H9 (cell line): Measurements from ENCODE around the gene AVL9. TPM values are rescaled to one million over a fixed set of nuclear protein-coding genes. Genes with fewer than 3 reads are reported as not detected.

Experiments
- DNase-seq: peaks from one replicate; pipeline ENCODE4 v3.0.0-alpha.2; 2017
- H2AFZ ChIP-seq: one replicate; pipeline ENCODE4 v1.6.1; 2013; ENCODE audit warnings: mild to moderate bottlenecking, low read length, control low read depth, moderate library complexity
- H2AK5ac ChIP-seq: 2 replicates; pipeline ENCODE4 v1.6.1; 2013; ENCODE audit warnings: low read length, control low read depth, mixed read lengths; ENCODE audit not compliant: insufficient read length
- H2BK120ac ChIP-seq: one replicate; pipeline ENCODE4 v1.6.1; 2013; ENCODE audit warnings: low read depth, mild to moderate bottlenecking, low read length, control low read depth, inconsistent platforms; ENCODE audit not compliant: poor library complexity, severe bottlenecking
- H2BK12ac ChIP-seq: 2 replicates; pipeline ENCODE4 v1.6.1; 2013; ENCODE audit warnings: low read length, control low read depth, mixed read lengths, low read depth; ENCODE audit not compliant: insufficient read length
- H2BK15ac ChIP-seq: 2 replicates; pipeline ENCODE4 v1.6.1; 2013; ENCODE audit warnings: low read depth, low read length, control low read depth
- H2BK20ac ChIP-seq: one replicate; pipeline ENCODE4 v1.6.1; 2013; ENCODE audit warnings: low read depth, mild to moderate bottlenecking, low read length, control low read depth, inconsistent platforms; ENCODE audit not compliant: poor library complexity, severe bottlenecking
- H2BK5ac ChIP-seq: 2 replicates; pipeline ENCODE4 v1.6.1; 2013; ENCODE audit warnings: low read length, control low read depth, mixed read lengths; ENCODE audit not compliant: insufficient read length
- H3K14ac ChIP-seq: 2 replicates; pipeline ENCODE4 v1.6.1; 2013; ENCODE audit warnings: low read length, control low read depth; ENCODE audit not compliant: insufficient read depth
- H3K18ac ChIP-seq: 2 replicates; pipeline ENCODE4 v1.6.1; 2013; ENCODE audit warnings: low read depth, mild to moderate bottlenecking, mixed read lengths, low read length, control low read depth; ENCODE audit not compliant: insufficient read length
- H3K23ac ChIP-seq: 2 replicates; pipeline ENCODE4 v1.6.1; 2013; ENCODE audit warnings: low read length, control low read depth, mixed read lengths, low read depth; ENCODE audit not compliant: insufficient read length
- H3K23me2 ChIP-seq: 2 replicates; pipeline ENCODE4 v1.6.1; 2013; ENCODE audit warnings: low read depth, mild to moderate bottlenecking, mixed read lengths, low read length, control low read depth; ENCODE audit not compliant: insufficient read length, poor library complexity, severe bottlenecking
- H3K27ac ChIP-seq: 2 replicates; pipeline ENCODE4 v1.5.1; 2013; ENCODE audit warnings: low read length, control low read depth, mixed read lengths, low read depth; ENCODE audit not compliant: insufficient read length
- H3K27me3 ChIP-seq: 2 replicates; pipeline ENCODE4 v1.6.1; 2013; ENCODE audit warnings: low read length, control low read depth, inconsistent platforms; ENCODE audit not compliant: insufficient read depth
- H3K4ac ChIP-seq: 2 replicates; pipeline ENCODE4 v1.6.1; 2013; ENCODE audit warnings: low read depth, mild to moderate bottlenecking, control low read depth, inconsistent platforms, low read length, moderate library complexity
- H3K4me1 ChIP-seq: 2 replicates; pipeline ENCODE4 v1.6.1; 2013; ENCODE audit warnings: low read length, control low read depth, inconsistent platforms; ENCODE audit not compliant: insufficient read depth
- H3K4me2 ChIP-seq: 2 replicates; pipeline ENCODE4 v1.6.1; 2013; ENCODE audit warnings: low read length, control low read depth, mixed read lengths; ENCODE audit not compliant: insufficient read length, insufficient read depth
- H3K56ac ChIP-seq: 2 replicates; pipeline ENCODE4 v1.6.1; 2013; ENCODE audit warnings: low read depth, mild to moderate bottlenecking, mixed read lengths, low read length, control low read depth; ENCODE audit not compliant: insufficient read length
- H3K79me1 ChIP-seq: 2 replicates; pipeline ENCODE4 v1.6.1; 2013; ENCODE audit warnings: low read depth, mild to moderate bottlenecking, moderate library complexity, low read length, control low read depth, inconsistent platforms; ENCODE audit not compliant: insufficient read depth, poor library complexity, severe bottlenecking
- H3K79me2 ChIP-seq: 2 replicates; pipeline ENCODE4 v1.6.1; 2013; ENCODE audit warnings: low read length, control low read depth, inconsistent platforms; ENCODE audit not compliant: insufficient read depth
- H3K9ac ChIP-seq: 2 replicates; pipeline ENCODE4 v1.6.1; 2013; ENCODE audit warnings: low read length, control low read depth, mixed read lengths; ENCODE audit not compliant: insufficient read length; ENCODE audit errors: extremely low read depth
- H3K9me3 ChIP-seq: one replicate; pipeline ENCODE4 v1.6.1; 2013; ENCODE audit warnings: low read depth, low read length, inconsistent platforms; ENCODE audit not compliant: control insufficient read depth
- H3T11ph ChIP-seq: one replicate; pipeline ENCODE4 v1.6.1; 2013; ENCODE audit warnings: mild to moderate bottlenecking, low read length, control low read depth, inconsistent platforms
- H4K20me1 ChIP-seq: one replicate; pipeline ENCODE4 v1.6.1; 2013; ENCODE audit not compliant: control insufficient read depth, insufficient read length, insufficient read depth
- H4K5ac ChIP-seq: 2 replicates; pipeline ENCODE4 v1.6.1; 2013; ENCODE audit warnings: low read depth, mild to moderate bottlenecking, mixed read lengths, low read length, control low read depth; ENCODE audit not compliant: insufficient read length
- H4K8ac ChIP-seq: replicated peaks from 2 replicates; pipeline ENCODE4 v1.6.1; 2013; ENCODE audit warnings: low read length, control low read depth, mixed read lengths, low read depth; ENCODE audit not compliant: insufficient read length
- H4K91ac ChIP-seq: 2 replicates; pipeline ENCODE4 v1.6.1; 2013; ENCODE audit warnings: low read depth, mild to moderate bottlenecking, moderate library complexity, mixed read lengths, low read length, control low read depth; ENCODE audit not compliant: insufficient read length
- H3K27ac Mint-ChIP-seq, 3 experiments: 2 replicates in 2 of 3; 3 replicates in 1 of 3; pipeline ENCODE4 v1.8.0; 2020 to 2021; ENCODE audit warnings: mixed read lengths in 3 of 3, mild to moderate bottlenecking in 1 of 3, moderate library complexity in 1 of 3
- H3K27me3 Mint-ChIP-seq: 2 replicates; pipeline ENCODE4 v1.8.0; 2021; ENCODE audit warnings: low read depth, mild to moderate bottlenecking, moderate library complexity, mixed read lengths
- H3K36me3 Mint-ChIP-seq, 3 experiments: 2 replicates in 2 of 3; 3 replicates in 1 of 3; pipeline ENCODE4 v1.8.0; 2020 to 2021; ENCODE audit warnings: low read depth in 3 of 3, mixed read lengths in 3 of 3; ENCODE audit not compliant: insufficient read depth in 1 of 3
- H3K4me1 Mint-ChIP-seq, 2 experiments: 2 replicates each; pipeline ENCODE4 v1.8.0; 2020; ENCODE audit warnings: mixed read lengths in 2 of 2
- H3K4me3 Mint-ChIP-seq, 2 experiments: 2 replicates in 1 of 2; 3 replicates in 1 of 2; pipeline ENCODE4 v1.8.0; 2020 to 2021; ENCODE audit warnings: mild to moderate bottlenecking in 2 of 2, mixed read lengths in 2 of 2, moderate library complexity in 1 of 2
- H3K9me3 Mint-ChIP-seq, 2 experiments: 2 replicates in 1 of 2; 3 replicates in 1 of 2; pipeline ENCODE4 v1.8.0; 2020; ENCODE audit warnings: mild to moderate bottlenecking in 2 of 2, mixed read lengths in 2 of 2, moderate library complexity in 1 of 2
- CTCF ChIP-seq: fragments of 200-600 bp; sonication (generic); conservative IDR thresholded peaks from 3 replicates; pipeline ENCODE4 v1.8.0; 2021; ENCODE audit warnings: antibody characterized with exemption, mild to moderate bottlenecking
- whole genome bisulfite sequencing: extraction: QIAGEN DNeasy Blood & Tissue Kit; methylation state at CpG from one replicate; pipeline ENCODE4 v1.1.7; 2013; ENCODE audit warnings: missing lambda C conversion rate, low lambda C conversion rate, mixed read lengths; ENCODE audit not compliant: insufficient read length; ENCODE audit errors: extremely low coverage; 5-methylcytosine and 5-hydroxymethylcytosine counted together
- total RNA-seq: library from RNA; stranded (reverse); gene quantifications from 2 replicates; pipeline ENCODE4 v1.2.1, GENCODE V29; 2021

AVL9 gene
- total RNA-seq, 1 experiment from 2014 or later = 38.7 TPM

GRCh38 chr7:32573110-32573687 is 77.9 kb downstream of the AVL9 start:
- H4K5ac ChIP-seq = no peak overlapping the region
- H3K27ac ChIP-seq = no peak overlapping the region
- H2BK15ac ChIP-seq = no peak overlapping the region
- no peak overlapping the region for H3T11ph ChIP-seq
- Mint-ChIP-seq H3K27ac (peak overlapping the region in 1 of 3 experiments; percentile 29; a peak in 1 of 7 replicates), H3K36me3 (peaks cover 15 to 46% (median 46%) of the 10 kb centered on the region in 3 experiments; a peak in 6 of 7 replicates), H3K4me3 (no peak overlapping the region), H3K4me1 (no peaks in the 10 kb centered on the region), H3K9me3 (no peaks in the 10 kb centered on the region), H3K27me3 (no peaks in the 10 kb centered on the region)
- H3K14ac ChIP-seq = no peak overlapping the region
- H3K79me2 ChIP-seq = no peaks in the 10 kb centered on the region
- H3K9me3 ChIP-seq = no peaks in the 10 kb centered on the region
- no peak overlapping the region for H2BK20ac ChIP-seq
- H4K91ac ChIP-seq = no peak overlapping the region
- no peak overlapping the region for H3K4ac ChIP-seq
- H3K9ac ChIP-seq = no peak overlapping the region
- H2BK12ac ChIP-seq = no peak overlapping the region
- H3K23ac ChIP-seq = no peak overlapping the region
- no peak overlapping the region for H2BK120ac ChIP-seq
- H3K4me2 ChIP-seq = no peak overlapping the region
- no peaks in the 10 kb centered on the region for H3K4me1 ChIP-seq
- no peak overlapping the region for H3K18ac ChIP-seq
- H4K8ac ChIP-seq = no peak overlapping the region
- DNase-seq = no peak
- H4K20me1 ChIP-seq = no peaks in the 10 kb centered on the region
- H2AK5ac ChIP-seq = no peak overlapping the region
- no peak overlapping the region for H3K56ac ChIP-seq
- no peak overlapping the region for H2AFZ ChIP-seq
- no peak overlapping the region for H2BK5ac ChIP-seq
- WGBS = no CpG with 5 or more reads among the region's 12 CpGs
- no peak for TF ChIP-seq CTCF
- H3K27me3 ChIP-seq = no peaks in the 10 kb centered on the region
- no peaks in the 10 kb centered on the region for H3K79me1 ChIP-seq
- no peaks in the 10 kb centered on the region for H3K23me2 ChIP-seq
